Measurements from ENCODE around the gene CRTC3.
"Not testable (repeated sequence)": the region's sequence is repeated elsewhere in the genome, so short reads cannot be mapped to it uniquely, and the experiment has no call there.

GRCh38 chr15:90673357-90673756 is 143.6 kb downstream of the CRTC3 start:
- not testable (repeated sequence) for TF ChIP-seq CTCF (conservative IDR thresholded peaks at IDR 0.05; ENCODE audit: low read length); EZH2phosphoT487 (IDR thresholded peaks at IDR 0.05; ENCODE audit: borderline replicate concordance)
